ENCODE results near the gene STON2.
"Not testable (repeated sequence)": the region's sequence is repeated elsewhere in the genome, so short reads cannot be mapped to it uniquely, and the experiment has no call there.

The STON2 gene

GRCh38 chr14:81245771-81246170 is 154.4 kb downstream of the STON2 start:
- FAIRE-seq (no peak), DNase-seq (ENCODE audit: extremely low spot score, insufficient read length, low read depth) (no peak)

GRCh38 chr14:81244431-81244830 is 155.7 kb downstream of the STON2 start:
- not testable (repeated sequence) for FAIRE-seq; DNase-seq (ENCODE audit: extremely low spot score, insufficient read length, low read depth)

GRCh38 chr14:81243499-81243898 is 156.6 kb downstream of the STON2 start:
- DNase-seq (ENCODE audit: extremely low spot score, insufficient read length, low read depth) (no peak), FAIRE-seq (no peak)

GRCh38 chr14:81236849-81237248 is 163.3 kb downstream of the STON2 start:
- DNase-seq (ENCODE audit: extremely low spot score, insufficient read length, low read depth); FAIRE-seq: not testable (repeated sequence)

- FAIRE-seq (no peak), DNase-seq (ENCODE audit: extremely low spot score, insufficient read length, low read depth) (no peak)
These were observed 164.0 kb downstream of the STON2 start for GRCh38 chr14:81236138-81236537.

- DNase-seq (ENCODE audit: extremely low spot score, insufficient read length, low read depth) = no peak
- FAIRE-seq = no peak
These were observed 165.0 kb downstream of the STON2 start for GRCh38 chr14:81235096-81235495.

- FAIRE-seq = no peak
- no peak for DNase-seq (ENCODE audit: extremely low spot score, insufficient read length, low read depth)
These were observed 165.8 kb downstream of the STON2 start for GRCh38 chr14:81234278-81234677.

- FAIRE-seq (no peak), DNase-seq (ENCODE audit: extremely low spot score, insufficient read length, low read depth) (no peak)
These were observed 166.5 kb downstream of the STON2 start for GRCh38 chr14:81233615-81234014.

- DNase-seq (ENCODE audit: extremely low spot score, insufficient read length, low read depth) (no peak), FAIRE-seq (no peak)
These were observed 168.6 kb downstream of the STON2 start for GRCh38 chr14:81231540-81231939.

- no peak for FAIRE-seq
- no peak for DNase-seq (ENCODE audit: extremely low spot score, insufficient read length, low read depth)
These were observed 175.9 kb downstream of the STON2 start for GRCh38 chr14:81224222-81224621.

GRCh38 chr14:81223788-81224187 is 176.3 kb downstream of the STON2 start:
- FAIRE-seq; DNase-seq (ENCODE audit: extremely low spot score, insufficient read length, low read depth): not testable (repeated sequence)

- DNase-seq (ENCODE audit: extremely low spot score, insufficient read length, low read depth) (no peak), FAIRE-seq (no peak)
These were observed 177.4 kb downstream of the STON2 start for GRCh38 chr14:81222691-81223090.

- DNase-seq (ENCODE audit: extremely low spot score, insufficient read length, low read depth) (no peak), FAIRE-seq (no peak)
These were observed 178.0 kb downstream of the STON2 start for GRCh38 chr14:81222126-81222525.

- DNase-seq (ENCODE audit: extremely low spot score, insufficient read length, low read depth) (no peak), FAIRE-seq (no peak)
These were observed 178.5 kb downstream of the STON2 start for GRCh38 chr14:81221579-81222102.

GRCh38 chr14:81220830-81221578 is 179.1 kb downstream of the STON2 start, which contains the start of gene GTF2A1:
TSS of gene GTF2A1 (minus strand) at chr14:81220959. CDS start at chr14:81220518, 441 bp downstream.
- FAIRE-seq = peak; percentile 89
- peak; percentile 75 for DNase-seq (ENCODE audit: extremely low spot score, insufficient read length, low read depth)

GRCh38 chr14:81220580-81220829 is 179.6 kb downstream of the STON2 start:
- DNase-seq (ENCODE audit: extremely low spot score, insufficient read length, low read depth) (no peak), FAIRE-seq (no peak)

GRCh38 chr14:81219759-81220579 is 180.2 kb downstream of the STON2 start:
- no peak for FAIRE-seq
- DNase-seq (ENCODE audit: extremely low spot score, insufficient read length, low read depth) = no peak

GRCh38 chr14:81219210-81219758 is 180.8 kb downstream of the STON2 start:
- FAIRE-seq (peak; percentile 93), DNase-seq (ENCODE audit: extremely low spot score, insufficient read length, low read depth) (peak; percentile 58)

GRCh38 chr14:81211844-81212243 is 188.3 kb downstream of the STON2 start:
- DNase-seq (ENCODE audit: extremely low spot score, insufficient read length, low read depth) = no peak
- FAIRE-seq = peak; percentile 64
